Erythroblast (primary cell): ENCODE data around the gene DNAH10.

ENCODE experiments used
- GATA1 ChIP-seq: IDR thresholded peaks from 2 replicates; pipeline ENCODE4 v1.6.1; 2011; ENCODE audit warnings: low read depth, mild to moderate bottlenecking, control low read depth, low read length, moderate library complexity
- POLR2A ChIP-seq: IDR thresholded peaks from 2 replicates; pipeline ENCODE4 v1.6.1; 2011; ENCODE audit warnings: mild to moderate bottlenecking, low read length

- TF ChIP-seq POLR2A (no peak), GATA1 (no peak)
These were observed 7.9 kb upstream of the DNAH10 start for GRCh38 chr12:123754041-123754772.
